Kidney (tissue), 14 donors: ENCODE data around the gene WBP4. TPM values are rescaled to one million over a fixed set of nuclear protein-coding genes. Genes with fewer than 3 reads are reported as not detected.
"Not testable (repeated sequence)": the region's sequence is repeated elsewhere in the genome, so short reads cannot be mapped to it uniquely, and the experiment has no call there.

Experiments
- DNase-seq, 5 donors: peaks; one replicate each; pipeline ENCODE4 v3.0.0-alpha.2; 2013 to 2020
- FAIRE-seq: peaks from 2 replicates; lab custom pipeline; 2012; peaks lifted over from hg19 to GRCh38; lab: Jason Lieb, UNC
- H3K27ac ChIP-seq, 2 donors: one replicate each; pipeline ENCODE4 v1.7.0; 2013; ENCODE audit warnings: low read depth in 2 of 2, low read length in 2 of 2, inconsistent platforms in 1 of 2
- H3K27me3 ChIP-seq: one replicate; pipeline ENCODE4 v1.7.1; 2013; ENCODE audit warnings: low read length, inconsistent platforms; ENCODE audit not compliant: control insufficient read depth, insufficient read depth
- H3K36me3 ChIP-seq, 3 donors: one replicate each; pipeline versions ENCODE4 v1.7.0 to v1.7.1; 2013; ENCODE audit warnings: low read length in 3 of 3, control low read depth in 1 of 3, inconsistent platforms in 1 of 3; ENCODE audit not compliant: insufficient read depth in 3 of 3, control insufficient read depth in 2 of 3
- H3K4me1 ChIP-seq, 3 donors: one replicate each; pipeline versions ENCODE4 v1.7.0 to v1.7.1; 2013; ENCODE audit warnings: low read length in 3 of 3, inconsistent platforms in 1 of 3, low read depth in 1 of 3; ENCODE audit not compliant: control insufficient read depth in 2 of 3, insufficient read depth in 2 of 3
- H3K4me3 ChIP-seq, 3 donors: one replicate each; pipeline versions ENCODE4 v1.7.0 to v1.8.1; 2013; ENCODE audit warnings: low read length in 3 of 3, control low read depth in 1 of 3, inconsistent platforms in 1 of 3
- H3K9ac ChIP-seq, 3 donors: one replicate each; pipeline versions ENCODE4 v1.7.0 to v1.7.1; 2013; ENCODE audit warnings: low read length in 3 of 3, control low read depth in 1 of 3, inconsistent platforms in 1 of 3
- H3K9me3 ChIP-seq, 3 donors: one replicate each; pipeline versions ENCODE4 v1.7.0 to v1.7.1; 2013; ENCODE audit warnings: low read length in 3 of 3, control low read depth in 1 of 3, inconsistent platforms in 1 of 3; ENCODE audit not compliant: control insufficient read depth in 2 of 3, insufficient read depth in 1 of 3
- intact Hi-C: fragments of 100-400 bp; cut with DNase I; formaldehyde crosslinking; loops from one replicate; pipeline ENCODE4 v1.11.1; 2022
- polyA plus RNA-seq: library from polyadenylated mRNA; stranded (reverse); fragments of 350-450 nt; fragmentation: Illumina TruSeq; extraction: RNeasy Lipid Tissue Mini Kit (QIAGEN cat#74804); gene quantifications from one replicate; pipeline ENCODE4 v1.2.3, GENCODE V29; 2014; ENCODE audit warnings: low read depth, low replicate concordance; ENCODE audit not compliant: insufficient read depth
- total RNA-seq: library from RNA; stranded (reverse); fragmentation: NEBNext Ultra II Directional; extraction: Animal tissue kit (Norgen Biotek cat#: 25700); gene quantifications from one replicate; pipeline ENCODE4 v1.2.1, GENCODE V29; 2021
- TF ChIP-seq, protein P1 (sequence below): IDR thresholded peaks from 3 replicates; pipeline ENCODE4 v1.5.1; 2012; ENCODE audit warnings: mild to moderate bottlenecking, moderate library complexity, borderline replicate concordance; ENCODE audit not compliant: insufficient read depth; ENCODE audit errors: extremely low read depth
- donor health status: control.
- donor health status: control.
- donor health status: control.
- donor health status: control.
- donor health status: control.
- donor health status: DM: yes; HTN: yes; CAD: no.
- donor health status: Normal renal cell carcinoma (clear cell type).

Gene WBP4
- total and polyA plus RNA-seq, 2 donors from 2014 or later, result 9.6 to 9.9 TPM

DNA sequence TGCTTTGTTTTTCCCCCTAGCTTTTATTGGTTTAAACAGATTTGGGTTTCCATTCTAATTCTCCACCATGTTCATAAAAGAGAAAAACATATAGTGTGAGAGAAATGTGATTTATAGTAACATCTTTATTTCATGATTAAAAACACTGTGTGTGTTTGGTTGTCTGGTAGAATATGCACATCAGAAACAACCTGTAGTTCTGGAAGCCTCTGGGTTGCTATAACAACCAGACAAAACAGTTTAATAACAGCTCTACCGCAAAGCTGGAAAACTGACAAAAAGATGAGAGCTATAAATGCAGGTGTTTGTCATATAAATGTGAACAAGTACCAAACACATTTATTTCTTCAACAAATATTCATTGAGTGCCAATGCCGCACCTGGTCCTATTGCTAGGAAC, 61.5 kb downstream of the WBP4 start:
- FAIRE-seq, result no peak
- intact Hi-C loops, result no loop called here
- H3K4me3 ChIP-seq, result no peak overlapping the region
- H3K27me3 ChIP-seq, result no peaks in the 10 kb centered on the region
- H3K27ac ChIP-seq, result no peak overlapping the region
- no peak overlapping the region for H3K9ac ChIP-seq
- no peaks in the 10 kb centered on the region for H3K4me1 ChIP-seq
- no peak for DNase-seq
- H3K9me3 ChIP-seq, result no peaks in the 10 kb centered on the region
- no peaks in the 10 kb centered on the region for H3K36me3 ChIP-seq
- TF ChIP-seq, protein P1, sequence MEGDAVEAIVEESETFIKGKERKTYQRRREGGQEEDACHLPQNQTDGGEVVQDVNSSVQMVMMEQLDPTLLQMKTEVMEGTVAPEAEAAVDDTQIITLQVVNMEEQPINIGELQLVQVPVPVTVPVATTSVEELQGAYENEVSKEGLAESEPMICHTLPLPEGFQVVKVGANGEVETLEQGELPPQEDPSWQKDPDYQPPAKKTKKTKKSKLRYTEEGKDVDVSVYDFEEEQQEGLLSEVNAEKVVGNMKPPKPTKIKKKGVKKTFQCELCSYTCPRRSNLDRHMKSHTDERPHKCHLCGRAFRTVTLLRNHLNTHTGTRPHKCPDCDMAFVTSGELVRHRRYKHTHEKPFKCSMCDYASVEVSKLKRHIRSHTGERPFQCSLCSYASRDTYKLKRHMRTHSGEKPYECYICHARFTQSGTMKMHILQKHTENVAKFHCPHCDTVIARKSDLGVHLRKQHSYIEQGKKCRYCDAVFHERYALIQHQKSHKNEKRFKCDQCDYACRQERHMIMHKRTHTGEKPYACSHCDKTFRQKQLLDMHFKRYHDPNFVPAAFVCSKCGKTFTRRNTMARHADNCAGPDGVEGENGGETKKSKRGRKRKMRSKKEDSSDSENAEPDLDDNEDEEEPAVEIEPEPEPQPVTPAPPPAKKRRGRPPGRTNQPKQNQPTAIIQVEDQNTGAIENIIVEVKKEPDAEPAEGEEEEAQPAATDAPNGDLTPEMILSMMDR, result no peak

DNA sequence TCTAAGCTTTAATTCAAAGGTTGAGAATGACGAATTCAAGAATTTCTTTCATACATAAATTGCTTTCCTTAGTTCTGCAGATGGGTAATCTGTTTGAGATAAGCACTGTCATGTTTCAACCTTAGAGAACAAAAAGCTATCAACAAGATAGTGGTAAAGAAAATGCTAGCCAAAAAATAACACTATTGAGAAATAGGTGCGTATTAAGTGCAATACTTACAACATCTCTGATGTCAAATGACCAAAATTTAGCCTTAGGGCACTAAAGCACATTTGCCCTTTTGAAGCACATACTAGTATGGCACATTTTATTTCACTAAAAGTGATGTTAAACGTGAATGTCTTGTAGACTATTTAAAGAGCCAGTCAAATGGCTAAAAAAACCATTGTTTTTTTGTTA, 66.4 kb downstream of the WBP4 start:
- no peak for FAIRE-seq
- Histone ChIP-seq H3K36me3 (no peaks in the 10 kb centered on the region), H3K27me3 (no peaks in the 10 kb centered on the region), H3K9ac (no peak overlapping the region), H3K9me3 (no peaks in the 10 kb centered on the region), H3K27ac (no peak overlapping the region), H3K4me3 (no peak overlapping the region), H3K4me1 (peaks cover 2 to 14% (median 13%) of the 10 kb centered on the region in 3 donors)
- no peak for DNase-seq
- TF ChIP-seq, protein P1, result no peak
- intact Hi-C loops, result no loop called here

DNA sequence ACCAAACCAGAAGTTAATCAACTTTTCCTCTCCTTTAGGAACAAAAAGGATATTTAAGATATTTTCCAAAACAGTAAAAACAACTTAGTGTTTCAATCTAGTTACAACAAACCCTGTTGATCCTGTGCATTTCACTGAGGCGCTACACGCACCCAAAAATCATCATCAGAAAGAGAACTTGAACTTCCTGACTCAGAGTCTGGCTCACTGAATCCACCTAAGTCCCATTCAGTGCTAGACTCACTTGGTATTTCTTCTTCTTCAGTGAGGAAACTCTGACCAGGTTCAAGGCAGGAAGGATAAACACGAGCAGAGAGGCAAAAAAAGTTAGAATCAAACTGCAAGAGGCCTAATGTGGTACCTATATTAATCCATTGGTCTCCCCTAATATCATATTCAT, 69.0 kb downstream of the WBP4 start:
- peak overlapping the region in 2 of 3 donors; percentile 40 to 88 for H3K4me3 ChIP-seq
- TF ChIP-seq, protein P1, result no peak
- H3K9me3 ChIP-seq, result no peaks in the 10 kb centered on the region
- H3K36me3 ChIP-seq, result no peaks in the 10 kb centered on the region
- H3K4me1 ChIP-seq, result peaks cover 2 to 14% (median 13%) of the 10 kb centered on the region in 3 donors
- H3K27me3 ChIP-seq, result no peaks in the 10 kb centered on the region
- FAIRE-seq (no peak), DNase-seq (no peak)
- intact Hi-C loops, result no loop called here
- H3K27ac ChIP-seq, result no peak overlapping the region
- peak overlapping the region in 1 of 3 donors; percentile 16 for H3K9ac ChIP-seq

DNA sequence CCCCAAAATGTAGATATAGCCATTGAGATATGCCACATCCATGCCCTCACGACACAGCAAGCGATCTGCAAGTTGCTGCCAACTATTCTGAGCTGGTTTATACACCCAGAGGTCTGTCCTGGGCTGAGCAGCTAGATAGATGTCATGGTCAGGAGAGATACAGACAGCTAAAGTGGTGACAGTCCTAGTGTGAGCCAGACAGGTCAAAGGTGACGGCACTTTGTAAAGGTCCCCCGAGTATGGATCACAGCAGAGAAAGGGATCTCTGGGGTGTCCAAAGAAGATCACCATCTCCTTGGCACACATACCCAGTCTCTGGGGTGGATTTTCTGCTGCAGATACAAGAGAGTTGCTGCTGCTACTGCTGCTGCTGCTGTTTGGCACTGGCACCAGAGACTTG, 69.9 kb downstream of the WBP4 start:
- DNase-seq, intact Hi-C loops, H3K9ac ChIP-seq, FAIRE-seq, H3K27me3 ChIP-seq, H3K27ac ChIP-seq, H3K36me3 ChIP-seq, H3K9me3 ChIP-seq: not testable (repeated sequence)
- Histone ChIP-seq H3K4me3 (peak overlapping the region in 2 of 3 donors; percentile 40 to 88), H3K4me1 (peaks cover 2 to 14% (median 13%) of the 10 kb centered on the region in 3 donors)

DNA sequence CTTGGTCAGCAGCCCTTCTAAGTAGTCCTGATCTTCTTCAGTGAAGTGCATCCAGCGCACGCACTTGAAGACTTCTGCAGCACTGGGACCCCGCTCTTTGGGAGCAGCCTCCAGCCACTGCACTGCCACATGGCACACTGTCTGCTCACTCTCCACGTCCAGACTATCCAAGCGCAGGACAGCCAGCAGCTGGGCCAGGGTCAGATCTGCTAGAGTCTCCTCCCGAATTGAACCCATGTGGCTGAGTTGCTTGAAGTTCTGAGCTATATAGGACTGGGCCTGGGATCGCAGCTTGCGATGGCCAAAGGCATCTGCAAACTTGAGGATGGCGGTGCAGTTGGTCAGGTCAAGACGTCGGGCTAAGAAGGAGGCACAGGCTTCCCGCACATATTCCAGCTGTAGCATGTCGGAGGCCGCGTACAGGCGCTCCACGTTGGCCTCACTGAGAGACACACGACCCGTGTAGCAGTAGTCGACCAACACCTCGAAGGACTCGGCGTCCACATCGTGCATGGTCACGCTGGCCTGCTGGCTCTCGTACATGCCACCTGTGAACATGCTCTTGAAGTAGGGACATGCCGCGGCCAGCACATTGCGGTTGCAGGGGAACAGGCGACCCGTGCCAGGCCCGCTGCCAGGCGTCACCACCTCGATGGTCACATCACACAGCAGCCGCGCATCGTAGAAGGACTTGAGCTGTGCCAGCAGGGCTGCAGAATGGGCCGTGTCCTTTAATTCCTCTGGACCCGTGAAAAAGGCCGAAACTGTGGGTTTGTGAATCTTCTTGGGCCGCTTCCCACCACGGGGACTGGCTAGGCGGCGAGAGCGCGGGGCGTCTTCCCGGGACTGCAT, 70.6 kb downstream of the WBP4 start:
- intact Hi-C loops, H3K27me3 ChIP-seq, H3K36me3 ChIP-seq, H3K9me3 ChIP-seq, FAIRE-seq: not testable (repeated sequence)
- peak overlapping the region; percentile 68 to 99 (median 71) for H3K9ac ChIP-seq
- peak overlapping the region; percentile 88 to 99 (median 96) for H3K4me3 ChIP-seq
- peaks cover 2 to 14% (median 13%) of the 10 kb centered on the region in 3 donors for H3K4me1 ChIP-seq
- H3K27ac ChIP-seq, result peak overlapping the region; percentile 39 to 82
- peak in 3 of 5 donors; percentile 15 to 70 (median 54) for DNase-seq
